GM18870 (cell line): ENCODE results near the gene DGKD.

ENCODE experiments used
- ATAC-seq: cut with Tn5 transposase; IDR thresholded peaks from one replicate; pipeline ENCODE4 v1.9.1; 2021; ENCODE audit warnings: moderate library complexity; ENCODE audit not compliant: unreplicated experiment

Gene DGKD

GRCh38 chr2:233424154-233424951, 70.1 kb downstream of the DGKD start:
- ATAC-seq = no peak

- no peak for ATAC-seq
These were observed 72.5 kb downstream of the DGKD start for GRCh38 chr2:233426619-233427342.

GRCh38 chr2:233428008-233428407, 73.7 kb downstream of the DGKD start:
- ATAC-seq = no peak

- ATAC-seq = no peak
These were observed 74.1 kb downstream of the DGKD start for GRCh38 chr2:233428438-233428837.

GRCh38 chr2:233429175-233429897, 75.0 kb downstream of the DGKD start:
- no peak for ATAC-seq

GRCh38 chr2:233430081-233430480, 75.8 kb downstream of the DGKD start:
- no peak for ATAC-seq

- no peak for ATAC-seq
These were observed 76.4 kb downstream of the DGKD start for GRCh38 chr2:233430651-233431050.

- no peak for ATAC-seq
These were observed 78.7 kb downstream of the DGKD start for GRCh38 chr2:233433029-233433428.

- no peak for ATAC-seq
These were observed 79.5 kb downstream of the DGKD start for GRCh38 chr2:233433794-233434193.

- no peak for ATAC-seq
These were observed 80.5 kb downstream of the DGKD start for GRCh38 chr2:233434666-233435330.

- ATAC-seq = no peak
These were observed 81.3 kb downstream of the DGKD start for GRCh38 chr2:233435436-233436190.

GRCh38 chr2:233436191-233436581, 81.9 kb downstream of the DGKD start:
- no peak for ATAC-seq

GRCh38 chr2:233436691-233437438, 82.6 kb downstream of the DGKD start:
- no peak for ATAC-seq

GRCh38 chr2:233437439-233437955, 83.2 kb downstream of the DGKD start:
- no peak for ATAC-seq

- no peak for ATAC-seq
These were observed 84.4 kb downstream of the DGKD start for GRCh38 chr2:233438573-233439147.

- ATAC-seq = no peak
These were observed 84.9 kb downstream of the DGKD start for GRCh38 chr2:233439191-233439590.

GRCh38 chr2:233440314-233440713, 86.0 kb downstream of the DGKD start:
- no peak for ATAC-seq

- no peak for ATAC-seq
These were observed 86.4 kb downstream of the DGKD start for GRCh38 chr2:233440714-233441113.
